Osteoblast (primary cell): Measurements from ENCODE around the gene LRMDA. TPM values are rescaled to one million over a fixed set of nuclear protein-coding genes. Genes with fewer than 3 reads are reported as not detected.
"Not testable (repeated sequence)": the region's sequence is repeated elsewhere in the genome, so short reads cannot be mapped to it uniquely, and the experiment has no call there.

Experiments
- DNase-seq: peaks from one replicate; pipeline ENCODE4 v3.0.0; 2011; ENCODE audit warnings: low spot score, mixed read lengths; ENCODE audit not compliant: insufficient read length; ENCODE audit errors: missing footprints
- H2AFZ ChIP-seq: 2 replicates; pipeline ENCODE4 v1.6.0; 2011; ENCODE audit warnings: mild to moderate bottlenecking, low read length
- H3K27ac ChIP-seq: 2 replicates; pipeline ENCODE4 v1.5.1; 2011; ENCODE audit warnings: mild to moderate bottlenecking, low read depth, low read length, moderate library complexity
- H3K27me3 ChIP-seq: 2 replicates; pipeline ENCODE4 v1.6.0; 2012; ENCODE audit warnings: mild to moderate bottlenecking, control low read depth, inconsistent platforms, low read length, moderate library complexity; ENCODE audit not compliant: insufficient read depth
- H3K36me3 ChIP-seq: 2 replicates; pipeline ENCODE4 v1.5.1; 2011; ENCODE audit warnings: mild to moderate bottlenecking, low read length, control low read depth, moderate library complexity; ENCODE audit not compliant: insufficient read depth
- H3K4me1 ChIP-seq: 2 replicates; pipeline ENCODE4 v1.5.1; 2011; ENCODE audit warnings: mild to moderate bottlenecking, low read length, control low read depth, moderate library complexity; ENCODE audit not compliant: insufficient read depth
- H3K4me2 ChIP-seq: 2 replicates; pipeline ENCODE4 v1.6.0; 2011; ENCODE audit warnings: mild to moderate bottlenecking, low read length; ENCODE audit not compliant: insufficient read depth
- H3K4me3 ChIP-seq: fragments of 200-600 bp; sonication (generic); 3 replicates; pipeline ENCODE4 v1.5.1; 2012; ENCODE audit warnings: mild to moderate bottlenecking, low read length, inconsistent platforms; ENCODE audit not compliant: insufficient read depth
- H3K79me2 ChIP-seq: 2 replicates; pipeline ENCODE4 v1.6.0; 2012; ENCODE audit warnings: mild to moderate bottlenecking, low read length, control low read depth, inconsistent platforms; ENCODE audit not compliant: insufficient read depth
- H3K9me3 ChIP-seq: 2 replicates; pipeline ENCODE4 v1.5.1; 2011; ENCODE audit warnings: low read depth, low read length, control low read depth
- H4K20me1 ChIP-seq: 2 replicates; pipeline ENCODE4 v1.6.0; 2012; ENCODE audit warnings: mild to moderate bottlenecking, low read length, control low read depth; ENCODE audit not compliant: insufficient read depth
- CTCF ChIP-seq: IDR thresholded peaks from 2 replicates; pipeline ENCODE4 v1.5.1; 2011; ENCODE audit warnings: mild to moderate bottlenecking, low read depth, low read length, moderate library complexity; ENCODE audit errors: extremely low read depth
- total RNA-seq: library from RNA; depleted of rRNA; stranded (reverse); fragments of >200 nt; gene quantifications from 2 replicates; pipeline ENCODE4 v1.2.3, GENCODE V29; 2012

The LRMDA gene
- total RNA-seq, 1 donor: 18.5 TPM

DNA sequence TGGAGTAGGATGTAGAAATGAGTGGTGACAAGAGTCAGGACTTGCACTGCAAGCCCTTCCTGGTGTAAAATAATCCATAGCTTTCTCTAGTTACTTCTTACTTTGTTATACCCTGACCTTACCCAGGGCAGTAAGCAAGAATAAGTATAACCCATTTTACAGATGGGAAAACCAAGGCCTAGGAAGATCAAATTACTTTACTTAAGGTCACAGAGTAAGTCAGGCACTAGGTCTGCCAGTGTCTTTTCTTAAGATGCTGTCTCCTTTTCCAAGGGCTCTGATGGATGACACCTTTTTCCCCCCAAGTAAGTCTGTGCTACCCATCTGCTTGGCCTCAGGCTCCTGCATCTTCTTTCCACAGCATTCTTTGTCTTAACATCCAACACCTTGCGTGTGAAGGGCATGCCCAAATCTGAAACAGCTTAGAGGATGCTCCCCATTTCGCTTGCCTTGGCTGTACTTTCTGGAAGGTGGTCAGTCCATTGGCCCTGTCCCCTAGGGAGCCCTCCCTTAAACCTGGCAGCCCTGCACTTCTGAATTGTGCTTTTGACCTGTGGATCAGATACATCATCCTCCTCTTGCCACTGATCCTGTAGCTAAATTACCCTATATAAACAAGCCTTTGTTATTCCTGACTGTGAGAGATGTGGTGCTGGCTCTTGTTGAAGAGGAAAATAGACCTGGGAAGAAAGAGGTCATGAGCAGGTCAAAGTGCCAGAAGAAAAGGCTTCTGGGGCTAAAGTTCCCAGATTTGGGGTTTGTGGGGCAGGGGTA is 168.6 kb downstream of the LRMDA start:
- Histone ChIP-seq H3K27me3 (peaks cover 3% of the 10 kb centered on the region), H3K9me3 (no peaks in the 10 kb centered on the region), H3K4me1 (no peaks in the 10 kb centered on the region), H3K4me2 (no peak overlapping the region), H2AFZ (no peak overlapping the region), H3K36me3 (no peaks in the 10 kb centered on the region), H3K4me3 (no peak overlapping the region), H4K20me1 (no peaks in the 10 kb centered on the region), H3K79me2 (no peaks in the 10 kb centered on the region), H3K27ac (no peak overlapping the region)
- no peak for TF ChIP-seq CTCF
- no peak for DNase-seq

- H2AFZ ChIP-seq: no peak overlapping the region
- no peaks in the 10 kb centered on the region for H3K79me2 ChIP-seq
- H3K4me2 ChIP-seq: no peak overlapping the region
- no peaks in the 10 kb centered on the region for H3K9me3 ChIP-seq
- peaks cover 3% of the 10 kb centered on the region for H3K27me3 ChIP-seq
- TF ChIP-seq CTCF: no peak
- H3K4me3 ChIP-seq: no peak overlapping the region
- H3K36me3 ChIP-seq: no peaks in the 10 kb centered on the region
- no peaks in the 10 kb centered on the region for H3K4me1 ChIP-seq
- DNase-seq: no peak
- no peak overlapping the region for H3K27ac ChIP-seq
- H4K20me1 ChIP-seq: no peaks in the 10 kb centered on the region
Observed at GRCh38 chr10:75600833-75601232, 169.4 kb downstream of the LRMDA start.

DNA sequence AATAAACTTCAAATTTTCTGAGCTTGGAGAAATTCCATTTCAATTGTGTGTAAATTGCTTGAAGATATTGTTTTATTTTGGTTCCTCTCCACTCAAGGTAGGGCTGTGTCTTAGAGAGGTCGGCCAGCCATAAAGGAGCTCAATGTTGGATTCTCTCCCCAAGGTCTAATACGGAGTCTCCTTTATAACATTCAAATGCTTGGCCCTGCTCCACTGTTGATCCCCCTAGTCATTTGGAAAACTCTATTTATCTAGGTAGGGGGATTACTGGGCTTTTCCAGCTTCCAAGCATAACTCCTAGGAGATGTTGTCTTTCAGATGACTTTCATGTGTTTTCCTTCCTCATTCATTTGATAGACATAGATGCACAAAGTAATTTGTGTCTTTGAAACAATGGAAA is 170.9 kb downstream of the LRMDA start:
- H3K9me3 ChIP-seq: no peaks in the 10 kb centered on the region
- no peak overlapping the region for H3K27ac ChIP-seq
- H3K4me1 ChIP-seq: no peaks in the 10 kb centered on the region
- no peak for TF ChIP-seq CTCF
- no peak overlapping the region for H2AFZ ChIP-seq
- H3K4me3 ChIP-seq: no peak overlapping the region
- H3K27me3 ChIP-seq: peaks cover 3% of the 10 kb centered on the region
- H3K79me2 ChIP-seq: no peaks in the 10 kb centered on the region
- DNase-seq: no peak
- H3K36me3 ChIP-seq: no peaks in the 10 kb centered on the region
- no peak overlapping the region for H3K4me2 ChIP-seq
- no peaks in the 10 kb centered on the region for H4K20me1 ChIP-seq

DNA sequence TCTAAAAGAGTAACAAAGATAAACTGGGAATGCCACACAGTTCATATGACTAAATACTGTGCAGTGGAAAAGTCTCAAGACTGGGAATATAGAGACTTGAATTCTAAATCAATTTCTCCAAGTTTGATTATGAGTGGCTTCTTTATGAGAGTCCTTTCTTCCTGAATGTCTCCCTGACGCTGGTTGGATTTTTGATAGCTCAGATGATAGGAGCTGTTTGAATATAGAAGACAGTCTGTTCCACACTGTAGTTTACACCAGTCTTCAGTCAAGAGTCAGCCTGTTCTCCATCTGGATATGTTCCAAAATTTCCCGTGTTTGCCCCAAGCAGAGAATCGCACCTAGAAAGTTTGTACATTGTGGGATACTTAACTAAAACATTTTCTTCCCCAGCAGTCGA is 173.7 kb downstream of the LRMDA start:
- no peak for TF ChIP-seq CTCF
- H4K20me1 ChIP-seq: no peaks in the 10 kb centered on the region
- H3K4me2 ChIP-seq: no peak overlapping the region
- no peaks in the 10 kb centered on the region for H3K9me3 ChIP-seq
- H3K27ac ChIP-seq: no peak overlapping the region
- peaks cover 3% of the 10 kb centered on the region for H3K27me3 ChIP-seq
- H3K79me2 ChIP-seq: no peaks in the 10 kb centered on the region
- no peak for DNase-seq
- H3K4me1 ChIP-seq: no peaks in the 10 kb centered on the region
- no peak overlapping the region for H3K4me3 ChIP-seq
- H3K36me3 ChIP-seq: no peaks in the 10 kb centered on the region
- no peak overlapping the region for H2AFZ ChIP-seq

- H3K4me2 ChIP-seq, H3K27me3 ChIP-seq, H4K20me1 ChIP-seq, H3K36me3 ChIP-seq, H3K79me2 ChIP-seq, H2AFZ ChIP-seq, H3K9me3 ChIP-seq, DNase-seq, H3K27ac ChIP-seq, H3K4me3 ChIP-seq, H3K4me1 ChIP-seq: not testable (repeated sequence)
Observed at GRCh38 chr10:75605795-75606194, 174.4 kb downstream of the LRMDA start.
